Neural crest cell (in vitro differentiated cells): ENCODE data around the gene FOXP1. TPM values are rescaled to one million over a fixed set of nuclear protein-coding genes. Genes with fewer than 3 reads are reported as not detected.

Source experiments
- DNase-seq: peaks from one replicate; pipeline ENCODE4 v3.0.0; 2021; ENCODE audit warnings: low read depth, mixed read lengths, low spot score
- H3K27ac Mint-ChIP-seq: one replicate; pipeline ENCODE4 v1.8.0; 2021; ENCODE audit warnings: mild to moderate bottlenecking, mixed read lengths; ENCODE audit not compliant: unreplicated experiment
- H3K27me3 Mint-ChIP-seq: 2 replicates; pipeline ENCODE4 v1.8.0; 2021; ENCODE audit warnings: low read depth, mild to moderate bottlenecking, mixed read lengths
- H3K36me3 Mint-ChIP-seq: 2 replicates; pipeline ENCODE4 v1.8.0; 2021; ENCODE audit warnings: low read depth, mild to moderate bottlenecking, mixed read lengths
- H3K4me1 Mint-ChIP-seq: 2 replicates; pipeline ENCODE4 v1.8.0; 2021; ENCODE audit warnings: mixed read lengths
- H3K4me3 Mint-ChIP-seq: one replicate; pipeline ENCODE4 v1.8.0; 2021; ENCODE audit warnings: mild to moderate bottlenecking, mixed read lengths
- H3K9me3 Mint-ChIP-seq: 2 replicates; pipeline ENCODE4 v1.8.0; 2021; ENCODE audit warnings: mixed read lengths
- total RNA-seq: library from RNA; stranded (reverse); gene quantifications from 2 replicates; pipeline ENCODE4 v1.2.1, GENCODE V29; 2021
- TF ChIP-seq, protein P1 (sequence below): fragments of 200-600 bp; sonication (generic); conservative IDR thresholded peaks from 2 replicates; pipeline ENCODE4 v1.5.0; 2021; ENCODE audit warnings: antibody characterized with exemption, mild to moderate bottlenecking

Gene FOXP1
- total RNA-seq, 1 donor from 2014 or later = 22.8 TPM

DNA sequence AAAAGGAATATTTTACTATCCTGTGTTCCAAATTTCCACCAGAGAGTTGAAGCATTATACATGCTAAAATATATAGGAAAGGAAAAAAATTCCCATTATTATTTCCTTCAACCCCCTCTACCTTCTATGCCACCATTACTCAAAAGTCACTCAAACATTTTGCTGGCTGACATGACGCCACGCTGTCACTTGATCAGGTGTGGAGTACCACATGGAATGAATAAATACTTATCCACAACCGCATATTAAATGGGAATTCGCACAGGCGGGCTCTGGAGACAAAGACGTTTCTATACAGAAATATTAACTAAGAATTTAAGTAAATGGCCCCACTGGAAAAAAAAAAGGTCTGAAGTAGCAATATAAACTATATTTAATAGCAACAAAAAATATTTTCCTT is 266.4 kb downstream of the FOXP1 start:
- Mint-ChIP-seq H3K4me1 (no peaks in the 10 kb centered on the region), H3K27ac (no peak overlapping the region), H3K4me3 (no peak overlapping the region), H3K9me3 (no peaks in the 10 kb centered on the region), H3K27me3 (no peaks in the 10 kb centered on the region), H3K36me3 (no peaks in the 10 kb centered on the region)
- TF ChIP-seq, protein P1, sequence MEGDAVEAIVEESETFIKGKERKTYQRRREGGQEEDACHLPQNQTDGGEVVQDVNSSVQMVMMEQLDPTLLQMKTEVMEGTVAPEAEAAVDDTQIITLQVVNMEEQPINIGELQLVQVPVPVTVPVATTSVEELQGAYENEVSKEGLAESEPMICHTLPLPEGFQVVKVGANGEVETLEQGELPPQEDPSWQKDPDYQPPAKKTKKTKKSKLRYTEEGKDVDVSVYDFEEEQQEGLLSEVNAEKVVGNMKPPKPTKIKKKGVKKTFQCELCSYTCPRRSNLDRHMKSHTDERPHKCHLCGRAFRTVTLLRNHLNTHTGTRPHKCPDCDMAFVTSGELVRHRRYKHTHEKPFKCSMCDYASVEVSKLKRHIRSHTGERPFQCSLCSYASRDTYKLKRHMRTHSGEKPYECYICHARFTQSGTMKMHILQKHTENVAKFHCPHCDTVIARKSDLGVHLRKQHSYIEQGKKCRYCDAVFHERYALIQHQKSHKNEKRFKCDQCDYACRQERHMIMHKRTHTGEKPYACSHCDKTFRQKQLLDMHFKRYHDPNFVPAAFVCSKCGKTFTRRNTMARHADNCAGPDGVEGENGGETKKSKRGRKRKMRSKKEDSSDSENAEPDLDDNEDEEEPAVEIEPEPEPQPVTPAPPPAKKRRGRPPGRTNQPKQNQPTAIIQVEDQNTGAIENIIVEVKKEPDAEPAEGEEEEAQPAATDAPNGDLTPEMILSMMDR = no peak
- DNase-seq = no peak

DNA sequence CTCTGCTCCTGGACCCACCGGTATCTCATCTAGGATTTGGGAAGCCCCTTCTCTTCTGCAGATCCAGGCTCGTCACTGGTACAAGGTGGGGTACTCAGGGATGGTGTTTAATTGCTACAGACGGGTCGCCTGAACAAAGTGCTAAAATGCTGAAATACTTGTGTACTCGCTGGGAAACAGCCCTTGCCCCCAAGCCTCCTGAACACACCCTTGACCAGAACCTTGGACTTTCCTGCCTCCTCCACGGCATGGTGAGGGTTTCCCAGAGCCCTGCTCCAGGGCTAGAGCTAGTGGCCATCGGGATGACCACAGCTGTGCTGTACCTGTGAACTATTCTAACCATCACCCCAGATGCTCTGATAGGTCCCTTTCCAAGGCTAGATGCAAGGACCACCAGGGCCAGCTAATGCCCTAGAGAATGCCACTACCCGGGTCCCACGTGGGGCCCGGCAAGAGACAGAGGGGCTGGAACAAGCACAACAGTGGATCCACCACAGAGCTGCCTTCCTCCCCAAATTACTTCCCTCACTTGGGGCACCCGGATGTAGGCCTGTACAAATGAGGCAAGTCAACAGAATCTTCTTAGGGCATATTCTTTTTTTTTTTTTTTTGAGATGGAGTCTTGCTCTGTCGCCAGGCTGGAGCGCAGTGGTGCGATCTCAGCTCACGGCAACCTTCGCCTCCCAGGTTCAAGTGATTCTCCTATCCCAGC is 267.3 kb downstream of the FOXP1 start:
- H3K27ac Mint-ChIP-seq = no peak overlapping the region
- no peak for DNase-seq
- H3K9me3 Mint-ChIP-seq = no peaks in the 10 kb centered on the region
- no peaks in the 10 kb centered on the region for H3K36me3 Mint-ChIP-seq
- H3K4me1 Mint-ChIP-seq = no peaks in the 10 kb centered on the region
- no peak overlapping the region for H3K4me3 Mint-ChIP-seq
- no peaks in the 10 kb centered on the region for H3K27me3 Mint-ChIP-seq
- TF ChIP-seq, protein P1 = no peak

DNA sequence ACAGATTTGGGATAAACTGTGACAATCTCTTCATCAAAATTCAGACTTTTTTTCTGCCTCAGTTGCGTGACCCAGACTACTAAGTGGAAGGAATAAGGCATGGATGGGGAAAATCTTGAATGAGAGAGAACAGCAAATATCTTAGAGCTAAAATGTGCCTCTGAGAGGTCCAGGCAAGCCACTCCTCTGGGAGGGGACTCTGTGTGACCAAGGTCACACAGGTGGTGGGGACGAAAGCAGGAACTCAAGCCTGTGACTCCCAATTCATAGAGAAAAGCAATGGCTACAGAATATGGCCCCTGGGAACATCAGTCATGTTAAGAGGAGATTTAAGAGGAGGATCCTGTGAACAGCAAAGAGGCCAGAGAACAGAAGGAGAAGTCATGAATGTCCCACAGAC is 268.1 kb downstream of the FOXP1 start:
- no peak for DNase-seq
- Mint-ChIP-seq H3K4me1 (no peaks in the 10 kb centered on the region), H3K27me3 (no peaks in the 10 kb centered on the region), H3K36me3 (no peaks in the 10 kb centered on the region), H3K4me3 (no peak overlapping the region), H3K27ac (no peak overlapping the region), H3K9me3 (no peaks in the 10 kb centered on the region)
- TF ChIP-seq, protein P1 = no peak

DNA sequence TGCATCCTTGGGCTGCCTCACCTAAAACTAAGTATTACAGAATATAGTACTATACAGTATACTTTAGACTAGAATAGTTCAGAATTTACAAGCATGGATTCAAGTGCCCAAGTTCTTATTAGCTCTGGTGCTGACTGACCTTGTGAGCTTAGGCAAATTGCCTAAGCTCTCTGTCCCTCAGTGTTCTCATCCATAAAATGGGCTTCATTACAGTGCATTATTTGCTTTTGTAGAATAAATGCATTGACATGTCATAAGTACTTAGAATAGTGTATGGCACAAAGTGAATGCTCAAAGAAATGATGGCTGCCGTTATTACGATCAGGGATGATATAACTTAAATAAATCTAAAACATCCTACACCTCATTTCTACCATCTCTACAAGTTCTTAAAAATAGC is 269.7 kb downstream of the FOXP1 start:
- no peaks in the 10 kb centered on the region for H3K36me3 Mint-ChIP-seq
- H3K27ac Mint-ChIP-seq = no peak overlapping the region
- TF ChIP-seq, protein P1 = no peak
- peaks cover 11% of the 10 kb centered on the region for H3K4me1 Mint-ChIP-seq
- H3K4me3 Mint-ChIP-seq = no peak overlapping the region
- DNase-seq = no peak
- H3K27me3 Mint-ChIP-seq = no peaks in the 10 kb centered on the region
- H3K9me3 Mint-ChIP-seq = no peaks in the 10 kb centered on the region

DNA sequence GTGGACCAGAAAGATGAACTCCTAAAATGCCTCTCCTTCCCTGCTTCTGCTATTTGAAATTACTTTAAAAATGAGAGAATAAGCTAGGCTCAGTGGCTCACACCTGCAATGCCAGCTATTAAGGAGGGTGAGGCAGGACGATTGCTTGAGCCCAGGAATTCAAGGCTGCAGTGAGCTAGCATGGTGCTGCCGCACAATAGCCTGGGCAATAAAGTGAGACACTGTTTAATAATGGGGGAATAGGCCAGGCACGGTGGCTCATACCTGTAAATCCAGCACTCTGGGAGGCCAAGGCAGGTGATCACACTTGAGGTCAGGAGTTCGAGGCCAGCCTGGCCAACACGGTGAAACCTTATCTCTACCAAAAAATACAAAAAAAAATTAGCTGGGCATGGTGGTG is 271.1 kb downstream of the FOXP1 start:
- DNase-seq = no peak
- H3K27me3 Mint-ChIP-seq = no peaks in the 10 kb centered on the region
- H3K27ac Mint-ChIP-seq = no peak overlapping the region
- TF ChIP-seq, protein P1 = no peak
- H3K9me3 Mint-ChIP-seq = no peaks in the 10 kb centered on the region
- peaks cover 21% of the 10 kb centered on the region for H3K4me1 Mint-ChIP-seq
- no peak overlapping the region for H3K4me3 Mint-ChIP-seq
- H3K36me3 Mint-ChIP-seq = no peaks in the 10 kb centered on the region
